Ishikawa (cell line): ENCODE results near the gene ZNF830.

ENCODE experiments used
- CEBPB ChIP-seq: IDR thresholded peaks from 2 replicates; pipeline ENCODE4 v1.6.1; 2012
- CREB1 ChIP-seq: IDR thresholded peaks from 2 replicates; pipeline ENCODE4 v1.6.1; 2012; ENCODE audit warnings: low read depth
- EGR1 ChIP-seq: IDR thresholded peaks from 2 replicates; pipeline ENCODE4 v1.6.1; 2012
- EP300 ChIP-seq: IDR thresholded peaks from 2 replicates; pipeline ENCODE4 v1.6.1; 2012; ENCODE audit warnings: borderline replicate concordance
- FOXM1 ChIP-seq: IDR thresholded peaks from 2 replicates; pipeline ENCODE4 v1.6.1; 2012; ENCODE audit warnings: low read depth, borderline replicate concordance
- NFIC ChIP-seq: IDR thresholded peaks from 2 replicates; pipeline ENCODE4 v1.6.1; 2012
- RAD21 ChIP-seq: IDR thresholded peaks from 2 replicates; pipeline ENCODE4 v1.6.1; 2012; ENCODE audit warnings: low read depth
- TAF1 ChIP-seq: IDR thresholded peaks from 2 replicates; pipeline ENCODE4 v1.6.1; 2012; ENCODE audit warnings: low read depth, mild to moderate bottlenecking
- TCF12 ChIP-seq: IDR thresholded peaks from 2 replicates; pipeline ENCODE4 v1.6.1; 2012; ENCODE audit warnings: low read depth
- TEAD4 ChIP-seq: IDR thresholded peaks from 2 replicates; pipeline ENCODE4 v1.6.1; 2012
- YY1 ChIP-seq: IDR thresholded peaks from 2 replicates; pipeline ENCODE4 v1.6.1; 2012; ENCODE audit warnings: low read depth
- ZBTB7A ChIP-seq: IDR thresholded peaks from 2 replicates; pipeline ENCODE4 v1.6.1; 2012; ENCODE audit warnings: low read depth
- TF ChIP-seq, protein P1 (sequence below): IDR thresholded peaks from 2 replicates; pipeline ENCODE4 v1.6.1; 2012
- TF ChIP-seq, protein P2 (sequence below): IDR thresholded peaks from 2 replicates; pipeline ENCODE4 v1.6.1; 2012; ENCODE audit warnings: low read depth, mild to moderate bottlenecking
- TF ChIP-seq, protein P3 (sequence below): IDR thresholded peaks from 2 replicates; pipeline ENCODE4 v1.6.1; 2012

The ZNF830 gene, protein sequence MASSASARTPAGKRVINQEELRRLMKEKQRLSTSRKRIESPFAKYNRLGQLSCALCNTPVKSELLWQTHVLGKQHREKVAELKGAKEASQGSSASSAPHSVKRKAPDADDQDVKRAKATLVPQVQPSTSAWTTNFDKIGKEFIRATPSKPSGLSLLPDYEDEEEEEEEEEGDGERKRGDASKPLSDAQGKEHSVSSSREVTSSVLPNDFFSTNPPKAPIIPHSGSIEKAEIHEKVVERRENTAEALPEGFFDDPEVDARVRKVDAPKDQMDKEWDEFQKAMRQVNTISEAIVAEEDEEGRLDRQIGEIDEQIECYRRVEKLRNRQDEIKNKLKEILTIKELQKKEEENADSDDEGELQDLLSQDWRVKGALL

DNA sequence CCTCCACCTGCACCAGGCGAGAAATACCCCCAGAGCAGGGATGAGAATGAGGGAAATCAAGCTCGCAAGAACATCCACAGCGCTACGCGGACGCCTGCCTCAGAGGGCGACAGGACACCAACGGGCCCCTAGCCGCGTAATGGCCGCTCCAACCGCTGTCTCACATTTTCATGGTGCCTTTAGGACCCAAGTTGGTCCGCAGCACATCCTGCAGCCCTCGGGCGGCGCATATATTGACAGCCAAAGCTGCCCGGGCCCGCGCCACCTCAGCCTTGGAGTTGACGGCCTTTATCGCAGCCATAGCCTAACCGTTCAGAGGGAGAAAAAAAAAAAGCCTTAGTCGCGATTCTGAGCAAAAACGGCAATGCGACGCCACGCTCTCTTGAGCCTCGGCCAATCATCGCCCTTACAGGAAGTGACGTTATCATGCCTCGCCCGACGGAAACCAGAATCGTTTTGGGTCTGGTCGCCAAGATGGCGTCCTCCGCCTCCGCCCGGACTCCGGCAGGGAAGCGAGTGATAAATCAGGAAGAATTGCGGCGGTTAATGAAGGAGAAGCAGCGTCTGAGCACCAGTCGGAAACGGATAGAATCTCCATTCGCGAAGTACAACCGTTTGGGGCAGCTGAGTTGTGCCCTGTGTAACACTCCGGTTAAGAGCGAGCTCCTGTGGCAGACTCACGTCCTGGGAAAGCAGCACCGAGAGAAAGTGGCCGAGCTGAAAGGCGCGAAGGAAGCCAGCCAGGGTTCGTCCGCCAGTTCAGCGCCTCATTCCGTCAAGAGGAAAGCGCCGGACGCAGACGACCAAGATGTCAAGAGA lies at the start of gene ZNF830, which contains the start of gene CCT6B:
ZNF830 (plus strand) TSS at position 448 of the 819 bp plus-strand sequence; CDS start at position 475, 27 bp downstream.
CCT6B (minus strand) TSS at position 368 of the 819 bp plus-strand sequence; CDS start at position 301, 67 bp downstream.
- TF ChIP-seq TEAD4 (no peak; the same call in 1 of the 2 replicates), EP300 (no peak), RAD21 (no peak), EGR1 (peak; percentile 53; the same call in 1 of the 2 replicates), TCF12 (peak; percentile 43; the same call in 1 of the 2 replicates), TAF1 (peak; percentile 94), YY1 (peak; percentile 95), CREB1 (peak; percentile 89), ZBTB7A (no peak), CEBPB (no peak), NFIC (peak; percentile 17; the same call in 1 of the 2 replicates), FOXM1 (no peak)
- TF ChIP-seq, protein P1, sequence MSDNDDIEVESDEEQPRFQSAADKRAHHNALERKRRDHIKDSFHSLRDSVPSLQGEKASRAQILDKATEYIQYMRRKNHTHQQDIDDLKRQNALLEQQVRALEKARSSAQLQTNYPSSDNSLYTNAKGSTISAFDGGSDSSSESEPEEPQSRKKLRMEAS: peak; percentile 77
- TF ChIP-seq, protein P2, sequence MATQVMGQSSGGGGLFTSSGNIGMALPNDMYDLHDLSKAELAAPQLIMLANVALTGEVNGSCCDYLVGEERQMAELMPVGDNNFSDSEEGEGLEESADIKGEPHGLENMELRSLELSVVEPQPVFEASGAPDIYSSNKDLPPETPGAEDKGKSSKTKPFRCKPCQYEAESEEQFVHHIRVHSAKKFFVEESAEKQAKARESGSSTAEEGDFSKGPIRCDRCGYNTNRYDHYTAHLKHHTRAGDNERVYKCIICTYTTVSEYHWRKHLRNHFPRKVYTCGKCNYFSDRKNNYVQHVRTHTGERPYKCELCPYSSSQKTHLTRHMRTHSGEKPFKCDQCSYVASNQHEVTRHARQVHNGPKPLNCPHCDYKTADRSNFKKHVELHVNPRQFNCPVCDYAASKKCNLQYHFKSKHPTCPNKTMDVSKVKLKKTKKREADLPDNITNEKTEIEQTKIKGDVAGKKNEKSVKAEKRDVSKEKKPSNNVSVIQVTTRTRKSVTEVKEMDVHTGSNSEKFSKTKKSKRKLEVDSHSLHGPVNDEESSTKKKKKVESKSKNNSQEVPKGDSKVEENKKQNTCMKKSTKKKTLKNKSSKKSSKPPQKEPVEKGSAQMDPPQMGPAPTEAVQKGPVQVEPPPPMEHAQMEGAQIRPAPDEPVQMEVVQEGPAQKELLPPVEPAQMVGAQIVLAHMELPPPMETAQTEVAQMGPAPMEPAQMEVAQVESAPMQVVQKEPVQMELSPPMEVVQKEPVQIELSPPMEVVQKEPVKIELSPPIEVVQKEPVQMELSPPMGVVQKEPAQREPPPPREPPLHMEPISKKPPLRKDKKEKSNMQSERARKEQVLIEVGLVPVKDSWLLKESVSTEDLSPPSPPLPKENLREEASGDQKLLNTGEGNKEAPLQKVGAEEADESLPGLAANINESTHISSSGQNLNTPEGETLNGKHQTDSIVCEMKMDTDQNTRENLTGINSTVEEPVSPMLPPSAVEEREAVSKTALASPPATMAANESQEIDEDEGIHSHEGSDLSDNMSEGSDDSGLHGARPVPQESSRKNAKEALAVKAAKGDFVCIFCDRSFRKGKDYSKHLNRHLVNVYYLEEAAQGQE: no peak
- TF ChIP-seq, protein P3, sequence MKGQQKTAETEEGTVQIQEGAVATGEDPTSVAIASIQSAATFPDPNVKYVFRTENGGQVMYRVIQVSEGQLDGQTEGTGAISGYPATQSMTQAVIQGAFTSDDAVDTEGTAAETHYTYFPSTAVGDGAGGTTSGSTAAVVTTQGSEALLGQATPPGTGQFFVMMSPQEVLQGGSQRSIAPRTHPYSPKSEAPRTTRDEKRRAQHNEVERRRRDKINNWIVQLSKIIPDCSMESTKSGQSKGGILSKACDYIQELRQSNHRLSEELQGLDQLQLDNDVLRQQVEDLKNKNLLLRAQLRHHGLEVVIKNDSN: no peak

DNA sequence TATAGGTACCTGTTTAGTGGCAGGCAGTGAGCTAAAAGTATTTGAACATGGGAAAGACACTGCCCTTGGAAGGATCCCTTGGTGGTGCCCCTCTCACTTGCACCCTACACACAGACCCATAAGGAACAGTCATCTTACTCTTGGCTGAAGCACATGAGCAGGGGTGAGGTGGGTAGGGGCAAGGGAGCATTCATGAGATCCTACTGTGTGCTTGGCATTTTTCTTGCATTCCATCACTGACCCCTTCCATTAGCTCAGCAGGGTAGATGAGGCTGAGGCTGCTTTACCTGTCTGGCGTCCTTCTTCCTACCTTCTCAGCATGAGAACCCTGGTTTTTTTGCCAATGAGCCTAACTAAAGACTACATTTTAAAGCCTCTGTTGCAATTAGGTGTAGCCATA lies 48.3 kb upstream of the ZNF830 start:
- TF ChIP-seq CEBPB (no peak), TEAD4 (peak; percentile 80), YY1 (no peak), TCF12 (peak; percentile 41; the same call in 1 of the 2 replicates), EGR1 (no peak), EP300 (peak; percentile 45; the same call in 1 of the 2 replicates), NFIC (peak; percentile 39; the same call in 1 of the 2 replicates), TAF1 (no peak), ZBTB7A (no peak), FOXM1 (no peak)
- TF ChIP-seq, protein P1: no peak

DNA sequence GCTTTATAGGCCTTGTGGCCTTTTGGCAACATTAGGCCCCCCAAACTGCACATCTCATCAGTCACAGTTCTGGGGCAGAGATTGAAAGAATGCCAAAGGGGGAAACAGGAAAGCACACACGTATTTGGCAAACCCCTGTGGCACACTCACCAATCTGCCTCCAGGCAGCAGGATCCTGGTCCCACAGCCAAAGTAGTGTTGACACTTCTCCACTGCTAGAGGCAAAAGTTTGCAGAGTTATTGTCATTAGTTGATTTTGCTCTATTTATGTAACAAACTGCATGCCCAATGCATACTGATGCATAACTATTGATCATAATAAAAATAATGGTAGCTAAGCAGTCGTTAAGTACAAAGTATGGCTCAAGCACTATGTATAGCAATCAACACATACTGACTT lies 45.2 kb upstream of the ZNF830 start:
- no peak for TF ChIP-seq EGR1
- no peak for TF ChIP-seq NFIC
- no peak for TF ChIP-seq EP300
- no peak for TF ChIP-seq CEBPB
- TF ChIP-seq TEAD4: no peak
- TF ChIP-seq, protein P3: no peak
- no peak for TF ChIP-seq RAD21
- TF ChIP-seq TCF12: no peak
- TF ChIP-seq FOXM1: no peak
- TF ChIP-seq TAF1: no peak
- TF ChIP-seq YY1: no peak
- no peak for TF ChIP-seq CREB1
- no peak for TF ChIP-seq ZBTB7A

DNA sequence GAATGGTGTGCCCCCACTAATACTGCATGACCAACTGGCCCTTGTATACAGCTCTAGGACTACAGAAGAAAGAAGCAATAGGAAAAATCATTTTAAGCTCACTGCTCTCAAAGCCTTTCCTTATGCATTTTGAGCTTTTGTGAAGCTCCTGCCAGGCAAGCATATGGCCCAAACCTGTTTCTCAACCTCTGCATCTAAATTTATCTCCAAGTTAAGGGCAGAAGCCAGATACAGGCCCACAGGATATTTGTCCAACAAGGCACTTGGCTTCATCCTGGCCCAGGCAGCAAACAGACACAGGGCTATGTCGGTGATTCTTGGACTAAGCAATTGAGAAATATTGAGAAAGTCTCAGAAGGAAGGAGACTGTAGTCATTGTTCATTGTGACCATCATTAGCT lies 44.0 kb upstream of the ZNF830 start:
- no peak for TF ChIP-seq YY1
- no peak for TF ChIP-seq CEBPB
- no peak for TF ChIP-seq CREB1
- TF ChIP-seq, protein P1: no peak
- no peak for TF ChIP-seq RAD21
- no peak for TF ChIP-seq EP300
- no peak for TF ChIP-seq TCF12
- TF ChIP-seq, protein P3: no peak
- no peak for TF ChIP-seq TAF1
- TF ChIP-seq ZBTB7A: no peak
- TF ChIP-seq NFIC: no peak
- no peak for TF ChIP-seq TEAD4
- no peak for TF ChIP-seq EGR1

DNA sequence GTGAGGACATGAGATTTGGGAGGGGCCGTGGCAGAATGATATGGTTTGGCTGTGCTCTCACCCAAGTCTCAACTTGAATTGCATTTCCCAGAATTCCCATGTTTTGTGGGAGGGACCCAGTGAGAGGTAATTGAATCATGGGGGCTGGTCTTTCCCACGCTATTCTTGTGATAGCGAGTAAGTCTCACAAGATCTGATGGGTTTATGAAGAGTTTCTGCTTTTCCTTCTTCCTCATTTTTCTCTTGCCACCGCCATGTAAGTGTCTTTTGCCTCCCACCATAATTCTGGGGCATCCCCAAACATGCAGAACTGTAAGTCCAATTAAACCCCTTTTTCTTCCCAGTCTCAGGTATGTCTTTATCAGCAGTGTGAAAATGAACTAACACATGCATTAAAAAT lies 40.7 kb upstream of the ZNF830 start:
- TF ChIP-seq YY1: no peak
- TF ChIP-seq, protein P3: no peak
- no peak for TF ChIP-seq TAF1
- no peak for TF ChIP-seq FOXM1
- TF ChIP-seq, protein P1: no peak
